HG03196 (cell line): Measurements from ENCODE around the gene PAK2.
"Not testable (repeated sequence)": the region's sequence is repeated elsewhere in the genome, so short reads cannot be mapped to it uniquely, and the experiment has no call there.

ENCODE experiments used
- ATAC-seq: cut with Tn5 transposase; IDR thresholded peaks from one replicate; pipeline ENCODE4 v1.9.1; 2021; ENCODE audit not compliant: unreplicated experiment

Gene PAK2

DNA sequence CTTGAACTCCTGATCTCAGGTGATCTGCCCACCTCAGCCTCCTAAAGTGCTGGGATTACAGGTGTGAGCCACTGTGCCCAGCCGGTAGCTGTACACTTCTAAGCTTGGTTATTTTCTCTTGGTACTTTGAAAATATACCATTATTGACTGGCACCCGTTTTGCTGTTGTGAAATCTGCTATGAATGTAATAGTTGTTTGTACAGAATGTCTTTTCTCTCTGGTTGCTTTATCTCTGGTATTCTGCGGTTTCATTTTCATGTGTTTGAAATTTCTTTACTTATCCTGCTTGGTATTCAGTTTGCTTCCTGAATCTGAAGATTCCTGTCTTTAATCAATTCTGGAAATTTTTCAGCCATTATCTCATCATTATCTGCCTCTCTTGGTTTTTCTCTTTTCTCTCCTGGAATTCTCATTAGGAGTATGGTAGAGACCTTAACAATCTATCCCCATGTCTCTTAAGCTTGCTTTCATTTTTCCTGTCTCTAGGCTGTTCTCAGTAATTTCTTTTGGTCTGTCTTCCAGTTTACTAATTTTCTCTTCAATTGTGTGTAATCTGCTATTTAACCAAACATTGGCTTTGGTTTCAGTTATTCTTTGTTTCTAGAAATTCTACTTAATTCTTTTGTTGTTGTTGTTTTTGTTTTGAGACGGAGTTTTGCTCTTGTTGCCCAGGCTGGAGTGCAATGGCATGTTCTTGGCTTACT, 2.8 kb upstream of the PAK2 start:
- ATAC-seq, result no peak

DNA sequence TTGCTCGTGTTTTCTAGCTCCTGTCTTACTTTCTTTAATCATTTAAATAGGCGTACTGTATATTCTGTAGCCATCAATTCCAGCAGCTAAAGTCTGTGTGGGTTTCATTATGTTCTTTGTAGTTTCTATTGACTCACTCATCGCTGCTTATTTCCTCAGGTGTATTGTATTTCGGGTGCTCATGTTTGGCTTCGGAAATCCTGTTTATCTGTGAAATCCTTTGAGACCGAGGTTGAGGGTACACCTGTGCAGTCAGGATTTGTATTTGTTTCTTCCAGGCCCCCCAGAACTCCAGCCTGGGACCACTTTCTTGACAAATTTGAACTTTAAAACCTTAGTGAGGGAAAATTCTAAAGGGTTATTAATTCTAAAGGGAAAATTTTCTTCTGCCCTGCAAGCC, 2.0 kb upstream of the PAK2 start:
- ATAC-seq, result no peak

DNA sequence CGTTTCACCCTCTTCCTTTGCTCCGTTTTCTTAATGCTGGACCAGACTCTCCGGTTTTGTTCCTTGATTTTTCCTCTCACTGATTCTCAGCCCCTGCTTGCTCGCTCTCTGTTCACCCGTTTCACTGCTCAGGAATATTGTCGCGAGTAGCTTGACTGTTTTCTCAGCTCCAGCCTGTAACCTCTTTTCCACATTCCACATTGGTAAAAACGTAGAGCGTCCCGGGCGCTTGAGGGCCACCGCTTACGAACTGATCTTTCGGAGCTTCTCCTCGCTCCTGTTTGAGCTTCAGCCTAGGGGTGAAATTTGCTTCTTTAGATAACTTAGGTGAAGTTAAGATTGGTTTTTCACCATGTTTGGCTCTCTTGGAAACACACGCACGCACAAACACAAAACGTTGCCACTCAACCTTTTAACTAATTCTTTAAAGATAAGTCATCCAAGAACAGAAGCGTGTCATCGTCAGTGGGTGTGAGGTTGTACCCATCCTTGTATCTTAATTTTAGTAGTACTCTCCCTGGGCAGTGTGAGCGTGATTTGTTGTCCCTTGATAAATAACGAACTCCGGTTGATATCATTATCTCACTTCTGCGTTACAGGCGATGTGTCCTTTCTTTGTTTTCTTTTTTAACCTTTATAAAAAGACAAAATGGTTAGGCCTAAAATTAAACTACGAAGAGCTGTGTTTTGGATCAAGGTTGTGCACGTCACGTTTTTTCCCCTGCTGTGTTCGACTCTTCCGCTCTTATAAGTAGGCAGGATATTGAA, 1.0 kb downstream of the PAK2 start:
- ATAC-seq, result no peak

DNA sequence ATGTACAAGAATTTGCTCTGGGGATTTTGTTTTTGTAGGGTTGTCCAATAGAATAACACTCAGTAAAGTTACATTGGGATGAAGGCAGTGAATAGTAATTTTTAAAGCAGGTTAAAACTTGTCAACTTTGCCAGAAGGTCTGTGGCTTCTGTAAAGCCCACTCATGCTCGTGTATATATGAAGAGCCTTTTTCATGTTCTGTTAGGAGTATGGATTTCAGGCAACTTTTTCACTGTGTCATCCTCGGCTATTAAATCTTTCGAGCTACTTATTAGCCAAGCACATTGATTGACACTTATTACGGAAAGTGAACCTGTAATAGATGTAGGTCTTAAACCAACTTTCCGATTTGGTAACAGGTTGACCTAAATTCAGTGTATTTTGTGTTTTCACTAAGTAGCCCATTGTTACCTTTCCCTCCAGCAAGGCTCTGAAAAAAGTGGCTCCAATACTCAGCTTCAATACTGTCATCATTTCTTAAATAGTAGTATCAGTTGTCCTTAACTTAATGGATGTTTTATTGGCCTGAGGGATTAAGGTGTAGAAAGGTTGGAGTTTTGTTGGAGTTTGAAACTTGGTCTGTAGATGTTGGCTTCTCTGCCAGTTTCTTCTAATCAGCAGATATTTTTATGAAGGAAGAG, 1.7 kb downstream of the PAK2 start:
- ATAC-seq, result no peak

DNA sequence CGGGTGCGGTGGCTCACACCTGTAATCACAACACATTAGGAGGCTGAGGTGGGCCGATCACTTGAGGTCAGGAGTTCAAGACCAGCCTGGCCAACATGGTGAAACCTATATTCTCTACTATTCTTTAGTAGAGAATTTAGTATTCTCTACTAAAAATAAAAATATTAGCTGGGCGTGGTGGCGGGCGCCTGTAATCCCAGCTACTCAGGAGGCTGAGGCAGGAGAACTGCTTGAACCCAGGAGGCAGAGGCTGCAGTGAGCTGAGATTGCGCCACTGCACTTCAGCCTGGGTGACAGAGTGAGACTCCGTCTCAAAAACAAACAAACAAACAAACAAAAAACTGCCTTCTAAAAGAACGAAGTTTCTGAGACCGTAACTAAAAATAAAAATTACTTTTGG, 3.9 kb downstream of the PAK2 start:
- ATAC-seq, result not testable (repeated sequence)

DNA sequence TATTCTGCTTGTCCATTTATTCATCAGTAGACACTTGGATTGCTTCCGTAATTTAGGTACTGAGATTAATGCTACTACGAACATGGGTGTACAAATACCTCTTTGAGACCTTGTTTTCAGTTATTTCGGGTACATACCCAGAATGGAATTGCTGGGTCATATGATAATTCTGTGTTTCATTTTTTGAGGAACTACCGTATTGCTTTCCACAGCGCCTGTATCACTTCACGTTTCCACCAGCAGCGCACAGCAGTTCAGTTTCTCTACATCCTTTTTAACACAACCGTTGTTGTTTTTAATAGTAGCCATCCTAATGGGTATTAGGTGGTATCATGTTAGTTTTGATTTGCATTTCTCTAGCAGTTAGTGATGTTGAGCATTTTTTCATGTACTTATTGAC, 9.5 kb downstream of the PAK2 start:
- no peak for ATAC-seq

DNA sequence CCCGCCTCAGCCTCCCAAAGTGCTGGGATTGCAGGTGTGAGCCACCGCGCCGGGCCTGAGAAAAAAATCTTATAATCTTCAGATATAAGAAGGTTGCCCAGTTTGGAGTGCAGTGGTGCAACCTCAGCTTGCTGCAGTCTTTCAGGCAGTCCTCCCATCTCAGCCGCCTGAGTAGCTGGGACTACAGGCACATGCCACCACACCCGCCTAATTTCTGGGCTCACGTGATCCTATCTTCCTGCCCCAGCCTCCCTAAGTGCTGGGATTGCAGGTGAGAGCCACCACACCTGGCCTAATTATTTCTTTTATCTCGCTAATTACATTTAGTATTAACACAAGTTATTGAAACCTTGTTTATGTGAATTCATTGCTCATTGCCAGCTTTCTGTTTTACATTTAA, 13.5 kb downstream of the PAK2 start:
- no peak for ATAC-seq

DNA sequence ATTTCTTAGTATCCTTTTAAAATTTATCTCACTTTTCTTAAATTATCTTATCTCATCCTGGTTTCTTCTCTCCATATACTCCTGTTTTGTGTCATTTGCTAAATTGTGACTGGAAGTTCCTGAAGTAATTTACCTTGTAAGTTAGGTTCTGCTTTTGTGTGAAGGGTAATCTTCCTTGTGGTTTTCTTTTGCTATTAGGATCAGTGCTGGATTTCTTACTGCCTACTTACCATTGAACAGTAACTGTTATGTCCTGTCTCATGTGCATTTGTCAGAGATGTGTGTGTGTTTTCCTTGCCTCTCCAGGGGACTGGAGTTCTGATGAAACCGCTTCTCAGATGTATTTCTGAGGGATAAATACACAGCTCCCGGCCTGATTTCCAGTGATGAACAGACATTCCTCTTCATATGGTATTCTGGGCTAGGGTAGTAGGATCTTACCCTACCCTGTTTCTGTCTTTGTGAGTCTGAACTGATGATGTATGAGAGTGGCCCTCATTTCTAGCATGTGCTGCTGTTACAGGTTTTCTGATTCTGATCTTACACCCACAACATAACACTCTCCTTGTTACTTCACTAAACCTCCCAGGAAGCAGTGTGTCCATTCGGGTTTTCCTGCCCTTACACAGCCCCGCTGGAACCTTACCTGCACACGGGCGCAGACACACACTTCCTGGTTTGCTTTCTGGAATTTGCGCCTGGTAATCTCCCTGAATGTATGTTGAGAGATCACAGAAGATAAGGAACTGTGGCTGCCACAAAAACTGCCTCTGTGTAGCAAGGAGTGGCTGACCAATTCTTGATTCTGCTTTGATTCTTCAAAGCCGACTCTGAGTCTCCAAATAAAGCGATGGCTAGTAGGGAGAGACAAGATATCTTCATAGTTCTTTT, 14.7 kb downstream of the PAK2 start:
- no peak for ATAC-seq

DNA sequence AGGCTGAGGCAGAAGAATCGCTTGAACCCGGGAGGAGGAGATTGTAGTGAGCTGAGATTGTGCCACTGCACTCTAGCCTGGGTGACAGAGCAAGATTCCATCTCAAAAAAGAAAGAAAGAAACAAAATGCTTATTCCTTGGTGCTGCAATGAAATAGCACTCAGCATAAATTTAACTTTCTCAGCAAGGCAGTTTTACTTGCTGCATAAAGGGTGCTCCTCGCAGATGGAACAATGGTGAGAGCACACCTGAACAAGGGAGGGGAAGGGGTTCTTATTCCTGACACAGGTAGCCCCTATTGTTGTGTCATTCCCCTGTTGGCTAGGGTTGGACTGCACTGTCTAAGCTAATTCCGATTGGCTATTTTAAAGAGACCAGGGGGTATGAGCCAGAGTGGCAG, 17.1 kb downstream of the PAK2 start:
- ATAC-seq, result no peak

DNA sequence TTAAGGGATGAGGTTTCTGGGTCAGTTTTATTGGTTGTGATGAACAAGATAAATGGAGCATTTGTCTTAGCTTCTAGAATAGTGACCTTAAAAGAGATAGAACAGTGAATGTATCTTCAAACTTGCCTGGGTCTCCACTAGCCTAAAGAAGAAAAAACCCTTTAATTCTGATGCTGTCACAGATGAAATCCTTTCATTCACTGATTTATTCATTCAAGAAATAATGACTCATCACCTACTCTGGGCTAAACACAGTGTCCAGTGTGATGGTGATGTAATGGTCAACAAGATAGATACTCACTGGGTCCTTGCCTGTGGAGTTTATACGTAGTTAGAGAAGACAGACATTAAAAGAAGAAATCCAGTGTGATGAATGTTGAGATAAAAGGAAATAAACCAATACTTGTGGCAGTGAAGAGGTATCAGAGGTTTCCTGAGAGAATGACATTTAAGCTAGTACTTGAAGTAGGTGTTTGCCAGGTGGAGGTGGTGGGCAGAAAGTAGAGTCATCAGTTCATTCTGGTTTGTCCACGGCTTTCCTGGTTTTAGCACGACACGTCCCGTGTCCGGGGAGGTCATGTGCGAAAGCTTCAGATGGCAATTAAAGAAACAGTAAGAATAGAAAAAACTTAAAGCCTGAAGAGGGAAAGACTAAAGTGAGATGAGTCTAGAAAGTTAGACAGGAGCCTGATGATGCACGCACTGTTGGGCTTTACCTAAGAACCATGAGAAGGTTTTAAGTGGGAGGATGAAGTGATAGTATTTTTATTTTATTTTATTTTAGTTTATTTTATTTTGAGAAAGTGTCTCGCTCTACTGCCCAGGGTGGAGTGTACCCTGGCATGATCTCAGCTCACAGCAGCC, 18.5 kb downstream of the PAK2 start:
- ATAC-seq, result no peak

DNA sequence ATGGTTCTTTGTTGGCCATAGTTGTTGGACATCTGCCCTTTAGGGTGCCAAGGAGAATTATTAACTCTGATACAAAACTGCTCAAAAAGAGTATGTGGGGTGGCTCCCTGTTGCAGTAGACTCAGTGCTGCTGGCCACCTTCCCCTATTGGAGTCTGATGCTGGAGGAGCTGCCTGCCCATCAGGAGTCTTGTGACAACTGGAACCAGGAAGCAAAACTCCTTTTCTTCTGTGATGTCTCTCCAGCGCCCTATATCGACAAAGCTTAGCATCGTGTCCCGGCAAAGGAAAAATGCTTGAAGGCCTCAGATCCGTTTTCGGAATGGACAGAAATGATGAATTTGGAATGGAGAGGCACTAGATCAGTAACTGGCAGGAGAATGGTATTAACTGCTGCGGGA, 23.5 kb downstream of the PAK2 start:
- ATAC-seq, result no peak

DNA sequence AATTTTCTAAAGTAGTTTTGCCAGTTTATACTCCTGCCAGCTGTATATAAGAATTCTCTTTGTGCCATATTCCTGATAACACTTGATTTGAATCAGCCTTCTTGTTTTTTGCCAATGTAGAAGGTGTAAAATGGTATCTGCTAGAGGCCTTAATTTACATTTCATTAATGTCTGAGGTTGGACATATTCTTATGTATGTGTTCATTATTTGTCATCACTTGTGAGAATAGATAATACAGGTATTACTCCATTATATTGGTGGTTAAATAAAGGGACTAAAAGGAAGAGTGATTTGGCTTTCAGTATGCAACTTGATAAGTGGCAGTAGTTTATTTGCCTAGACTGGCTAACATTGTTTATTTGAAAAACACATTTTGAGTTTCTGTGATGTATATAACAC, 25.8 kb downstream of the PAK2 start:
- ATAC-seq, result no peak

DNA sequence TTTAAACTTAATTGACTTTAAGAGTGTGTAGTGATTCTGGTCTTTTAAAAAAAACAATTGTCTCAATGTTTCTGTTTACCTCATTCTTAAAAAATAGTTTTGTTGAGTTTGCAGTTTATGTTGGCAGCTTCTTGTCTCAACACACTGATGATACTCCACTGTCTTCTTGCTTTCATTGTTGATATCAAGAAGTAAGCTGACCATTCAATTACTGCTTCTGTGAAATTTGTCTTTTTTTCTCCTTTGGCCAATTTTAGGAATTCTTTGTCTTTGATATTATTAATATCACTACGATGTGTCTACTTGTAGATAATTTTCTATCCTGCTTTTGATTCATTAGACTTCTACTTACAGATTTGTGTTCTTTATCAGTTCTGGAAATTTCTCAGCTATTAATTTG, 31.4 kb downstream of the PAK2 start:
- ATAC-seq, result no peak

DNA sequence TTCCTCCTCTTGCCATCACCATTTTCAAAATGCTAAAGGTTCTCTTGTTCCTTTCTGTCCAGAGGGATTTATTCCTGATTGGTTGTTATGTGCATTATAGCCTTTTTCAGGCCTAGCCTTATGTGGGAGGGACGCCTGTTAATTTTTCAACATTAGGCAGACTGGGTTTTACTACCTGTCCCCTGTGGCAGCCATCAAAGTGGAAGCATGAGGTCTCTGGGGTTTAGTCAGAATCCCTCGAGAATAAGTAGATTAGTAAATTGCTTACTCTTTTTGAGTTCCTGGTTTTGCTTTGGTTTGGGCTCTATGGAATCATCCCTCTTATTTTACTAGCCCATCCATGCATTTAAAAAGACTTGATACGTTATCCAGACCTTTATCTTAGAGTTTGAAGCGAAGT, 32.4 kb downstream of the PAK2 start:
- ATAC-seq, result no peak

DNA sequence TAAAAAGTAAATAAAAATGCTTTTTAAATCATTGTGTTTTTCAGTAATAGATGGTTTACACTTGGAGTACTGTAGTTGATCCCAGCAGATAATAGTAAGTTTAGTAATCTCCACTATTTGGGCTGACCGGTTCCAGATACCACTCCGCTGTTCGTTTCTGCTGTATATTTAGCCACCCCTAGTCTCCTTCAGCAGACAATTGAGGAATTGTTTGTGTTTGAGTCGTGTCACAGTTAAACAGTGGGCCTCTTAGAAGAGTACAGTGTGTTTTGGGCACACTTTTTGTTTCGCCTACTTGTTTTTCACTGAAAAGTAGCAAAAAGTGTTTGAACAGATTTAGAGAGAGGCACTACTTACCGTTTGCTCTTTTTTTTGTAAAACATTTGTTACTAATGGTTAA, 33.2 kb downstream of the PAK2 start:
- no peak for ATAC-seq

DNA sequence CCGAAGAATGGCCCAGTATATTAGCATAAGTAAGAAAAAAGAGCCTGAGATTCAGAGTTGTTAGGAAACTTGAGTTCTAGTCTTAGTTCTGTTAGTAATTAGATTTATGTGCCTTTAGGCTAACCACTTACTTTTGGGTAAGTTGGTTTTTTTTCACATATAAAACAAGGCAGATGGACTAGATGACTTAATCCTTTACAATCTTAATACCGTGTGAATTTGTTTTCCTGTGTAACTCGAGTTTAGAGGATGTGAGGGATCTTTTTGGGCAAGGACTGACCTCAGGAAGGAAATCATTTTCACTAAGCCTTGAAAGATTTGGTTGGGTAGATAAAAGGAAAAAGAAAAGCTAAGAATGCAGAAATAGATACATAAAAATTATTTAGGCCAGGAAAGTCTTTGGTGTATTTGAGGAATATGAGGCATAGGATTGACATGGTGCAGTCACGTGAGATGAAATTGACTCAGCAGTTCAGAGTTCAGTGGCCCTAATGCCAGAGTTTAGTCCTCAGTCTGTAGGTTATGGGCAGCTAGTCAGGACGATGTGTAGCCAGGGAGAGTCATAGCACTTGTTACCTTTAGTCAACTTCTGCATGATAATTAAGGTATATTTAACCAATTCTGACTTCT, 34.6 kb downstream of the PAK2 start:
- ATAC-seq, result no peak

DNA sequence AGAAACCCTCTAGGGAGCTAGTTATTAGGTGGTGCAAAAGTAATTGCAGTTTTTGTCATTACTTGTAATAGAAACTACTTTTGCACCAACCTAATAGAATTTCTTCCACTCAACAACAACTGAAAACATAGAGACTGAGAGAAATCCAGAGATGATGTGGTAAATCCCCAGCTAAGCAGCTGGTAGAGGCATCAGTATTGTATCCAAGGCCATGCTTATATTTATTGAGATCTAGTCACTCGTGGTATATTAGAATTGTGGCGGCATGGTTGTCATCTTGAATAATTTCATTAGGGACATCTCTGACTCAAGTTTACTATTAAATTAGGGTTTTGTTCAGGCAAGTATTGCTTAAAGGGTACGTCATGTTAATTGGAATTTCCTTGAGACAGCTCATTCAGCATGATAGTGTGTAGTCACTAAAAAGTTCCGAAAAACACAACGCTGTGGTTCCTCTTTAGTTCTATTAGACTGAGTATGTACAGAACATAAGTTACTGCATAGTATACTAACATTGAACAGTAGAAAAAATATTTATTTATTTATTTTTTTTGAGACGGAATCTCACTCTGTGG, 35.3 kb downstream of the PAK2 start:
- no peak for ATAC-seq

DNA sequence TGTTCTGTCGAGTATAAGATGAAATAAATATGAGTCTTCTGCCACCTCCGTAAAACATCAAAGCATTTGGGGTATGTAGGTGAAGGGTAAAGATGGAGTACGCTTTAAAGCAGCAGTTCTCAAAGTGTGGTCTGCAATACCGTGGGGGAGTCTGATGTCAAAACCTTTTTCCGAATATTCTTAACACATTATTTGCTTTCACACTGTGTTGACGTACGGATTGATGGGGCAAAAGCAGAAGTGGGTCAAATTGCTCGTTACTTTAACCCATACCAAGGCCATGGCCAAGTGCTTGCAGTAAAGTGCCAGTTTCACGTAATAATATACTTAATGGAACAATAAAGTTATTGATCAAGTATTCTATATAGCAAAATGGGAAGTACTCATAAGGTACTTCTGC, 36.3 kb downstream of the PAK2 start:
- ATAC-seq, result no peak

DNA sequence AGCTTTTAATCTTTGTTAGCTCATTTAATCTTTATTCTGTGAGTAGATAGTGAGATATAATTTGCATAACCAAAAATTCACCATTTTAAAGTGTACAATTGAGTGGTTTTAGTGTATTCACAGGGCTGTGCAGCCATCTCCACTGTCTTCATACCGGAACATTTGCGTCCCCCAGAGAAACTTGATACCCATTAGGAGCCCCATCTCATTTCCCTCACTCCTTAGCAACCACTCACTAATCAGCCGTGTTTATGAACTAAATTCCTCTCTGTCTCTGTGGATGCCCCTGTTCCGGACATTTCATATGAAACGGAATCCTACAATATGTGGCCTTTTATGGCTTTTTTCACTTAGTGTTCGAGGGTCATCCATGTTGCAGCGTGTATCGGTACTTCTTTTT, 38.2 kb downstream of the PAK2 start:
- no peak for ATAC-seq

DNA sequence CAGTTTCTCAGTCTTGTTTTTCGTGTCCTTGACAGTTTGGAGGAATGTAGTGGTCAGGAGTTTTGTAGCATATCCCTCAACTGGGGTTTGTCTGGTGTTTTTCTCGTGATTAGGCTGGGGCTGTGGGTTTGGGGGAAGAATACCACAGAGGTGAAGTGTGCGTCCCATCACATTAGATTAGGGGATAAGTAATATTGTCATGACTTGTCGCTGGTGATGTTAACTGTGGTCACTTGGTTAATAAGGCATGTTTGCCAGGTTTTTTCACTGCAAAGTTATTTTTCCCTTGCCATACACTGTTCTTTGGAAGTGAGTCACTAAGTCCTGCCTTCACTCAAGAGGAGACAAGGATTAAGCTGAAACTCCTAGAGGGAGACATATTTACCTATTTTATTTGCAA, 39.1 kb downstream of the PAK2 start:
- no peak for ATAC-seq
